SU-DHL-6 (cell line): ENCODE measurements around the gene SLC44A5.

Experiments
- H2AFZ ChIP-seq: fragments of 200-600 bp; sonication (generic); 2 replicates; pipeline ENCODE4 v1.6.1; 2014; ENCODE audit warnings: low read depth, mild to moderate bottlenecking, moderate library complexity, mixed read lengths, antibody characterized with exemption, low read length; ENCODE audit not compliant: severe bottlenecking
- H3F3A ChIP-seq: fragments of 200-600 bp; shearing (Covaris generic); 2 replicates; pipeline ENCODE4 v1.6.0; 2016; ENCODE audit warnings: antibody characterized with exemption, mild to moderate bottlenecking; ENCODE audit not compliant: insufficient read depth
- H3K27ac ChIP-seq: fragments of 200-600 bp; sonication (generic); 2 replicates; pipeline ENCODE4 v1.5.1; 2016; ENCODE audit warnings: low read depth, mild to moderate bottlenecking, low read length, moderate library complexity, mixed read lengths
- H3K27me3 ChIP-seq: fragments of 200-600 bp; sonication (generic), shearing (Covaris generic); 2 replicates; pipeline ENCODE4 v1.6.0; 2014; ENCODE audit warnings: mild to moderate bottlenecking, low read length
- H3K36me3 ChIP-seq: fragments of 200-600 bp; sonication (generic); 2 replicates; pipeline ENCODE4 v1.6.1; 2014; ENCODE audit warnings: mild to moderate bottlenecking, low read length, mixed read lengths
- H3K4me2 ChIP-seq: fragments of 300-600, 200-600 bp; shearing (Covaris generic), sonication (generic); 2 replicates; pipeline ENCODE4 v1.6.0; 2014; ENCODE audit warnings: low read length, low read depth, mild to moderate bottlenecking; ENCODE audit not compliant: poor library complexity, severe bottlenecking
- H3K4me3 ChIP-seq: fragments of 200-600 bp; sonication (generic); 2 replicates; pipeline ENCODE4 v1.5.1; 2014; ENCODE audit warnings: antibody characterized with exemption, low read length, mild to moderate bottlenecking, mixed read lengths; ENCODE audit not compliant: insufficient read depth, poor library complexity, severe bottlenecking
- H3K79me2 ChIP-seq: fragments of 200-600 bp; sonication (generic); 2 replicates; pipeline ENCODE4 v1.6.1; 2014; ENCODE audit warnings: mild to moderate bottlenecking, low read length, moderate library complexity; ENCODE audit not compliant: insufficient read depth
- H3K9ac ChIP-seq: fragments of 200-600 bp; sonication (generic); 2 replicates; pipeline ENCODE4 v1.7.0; 2014; ENCODE audit warnings: mild to moderate bottlenecking, low read length
- H3K9me2 ChIP-seq: fragments of 200-600 bp; sonication (generic); replicated peaks from 2 replicates; pipeline ENCODE4 v1.6.1; 2014; ENCODE audit warnings: low read length; ENCODE audit not compliant: insufficient read depth
- H3K9me3 ChIP-seq: fragments of 200-600 bp; sonication (generic); 2 replicates; pipeline ENCODE4 v1.6.1; 2014; ENCODE audit warnings: low read length, mixed read lengths; ENCODE audit not compliant: insufficient read depth
- H4K20me1 ChIP-seq: fragments of 200-600 bp; sonication (generic); 2 replicates; pipeline ENCODE4 v1.6.1; 2014; ENCODE audit warnings: low read depth, mild to moderate bottlenecking, antibody characterized with exemption, low read length, moderate library complexity, mixed read lengths
- EZH2phosphoT487 ChIP-seq: fragments of 200-600 bp; sonication (generic), shearing (Covaris generic); conservative IDR thresholded peaks from 2 replicates; pipeline ENCODE4 v1.6.1; 2018; ENCODE audit warnings: mild to moderate bottlenecking, antibody characterized with exemption, low read length, moderate library complexity, mixed read lengths
- TF ChIP-seq, protein P1 (sequence below): fragments of 200-600 bp; sonication (generic); IDR thresholded peaks from one replicate; pipeline ENCODE4 v1.5.1; 2017; ENCODE audit warnings: antibody characterized with exemption, mild to moderate bottlenecking, low read length, moderate library complexity; ENCODE audit not compliant: insufficient read depth, poor library complexity, severe bottlenecking

The SLC44A5 gene

GRCh38 chr1:75533085-75533484, 77.8 kb downstream of the SLC44A5 start:
- no peak for TF ChIP-seq EZH2phosphoT487
- TF ChIP-seq, protein P1, sequence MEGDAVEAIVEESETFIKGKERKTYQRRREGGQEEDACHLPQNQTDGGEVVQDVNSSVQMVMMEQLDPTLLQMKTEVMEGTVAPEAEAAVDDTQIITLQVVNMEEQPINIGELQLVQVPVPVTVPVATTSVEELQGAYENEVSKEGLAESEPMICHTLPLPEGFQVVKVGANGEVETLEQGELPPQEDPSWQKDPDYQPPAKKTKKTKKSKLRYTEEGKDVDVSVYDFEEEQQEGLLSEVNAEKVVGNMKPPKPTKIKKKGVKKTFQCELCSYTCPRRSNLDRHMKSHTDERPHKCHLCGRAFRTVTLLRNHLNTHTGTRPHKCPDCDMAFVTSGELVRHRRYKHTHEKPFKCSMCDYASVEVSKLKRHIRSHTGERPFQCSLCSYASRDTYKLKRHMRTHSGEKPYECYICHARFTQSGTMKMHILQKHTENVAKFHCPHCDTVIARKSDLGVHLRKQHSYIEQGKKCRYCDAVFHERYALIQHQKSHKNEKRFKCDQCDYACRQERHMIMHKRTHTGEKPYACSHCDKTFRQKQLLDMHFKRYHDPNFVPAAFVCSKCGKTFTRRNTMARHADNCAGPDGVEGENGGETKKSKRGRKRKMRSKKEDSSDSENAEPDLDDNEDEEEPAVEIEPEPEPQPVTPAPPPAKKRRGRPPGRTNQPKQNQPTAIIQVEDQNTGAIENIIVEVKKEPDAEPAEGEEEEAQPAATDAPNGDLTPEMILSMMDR, result no peak
- no peaks in the 10 kb centered on the region for H3K9me3 ChIP-seq
- H3F3A ChIP-seq, result no peaks in the 10 kb centered on the region
- no peak overlapping the region for H3K4me2 ChIP-seq
- no peaks in the 10 kb centered on the region for H4K20me1 ChIP-seq
- no peak overlapping the region for H3K9ac ChIP-seq
- no peak overlapping the region for H2AFZ ChIP-seq
- H3K36me3 ChIP-seq, result no peaks in the 10 kb centered on the region
- no peak overlapping the region for H3K27ac ChIP-seq
- H3K4me3 ChIP-seq, result no peak overlapping the region
- no peaks in the 10 kb centered on the region for H3K27me3 ChIP-seq
- no peaks in the 10 kb centered on the region for H3K79me2 ChIP-seq
- H3K9me2 ChIP-seq, result no peaks in the 10 kb centered on the region

- no peaks in the 10 kb centered on the region for H3F3A ChIP-seq
- H3K27ac ChIP-seq, result no peak overlapping the region
- H2AFZ ChIP-seq, result no peak overlapping the region
- H3K4me3 ChIP-seq, result no peak overlapping the region
- H3K27me3 ChIP-seq, result no peaks in the 10 kb centered on the region
- no peaks in the 10 kb centered on the region for H3K9me2 ChIP-seq
- TF ChIP-seq EZH2phosphoT487, result no peak
- TF ChIP-seq, protein P1, result no peak
- no peaks in the 10 kb centered on the region for H4K20me1 ChIP-seq
- H3K9me3 ChIP-seq, result no peaks in the 10 kb centered on the region
- no peaks in the 10 kb centered on the region for H3K79me2 ChIP-seq
- H3K9ac ChIP-seq, result no peak overlapping the region
- H3K4me2 ChIP-seq, result no peak overlapping the region
- no peaks in the 10 kb centered on the region for H3K36me3 ChIP-seq
Observed at GRCh38 chr1:75531570-75531969, 79.3 kb downstream of the SLC44A5 start.

- Histone ChIP-seq H3K27me3 (no peaks in the 10 kb centered on the region), H3K36me3 (no peaks in the 10 kb centered on the region), H3K9me3 (no peaks in the 10 kb centered on the region), H3K27ac (no peak overlapping the region), H3K9ac (no peak overlapping the region), H3K9me2 (no peaks in the 10 kb centered on the region), H3K79me2 (no peaks in the 10 kb centered on the region), H2AFZ (no peak overlapping the region), H3F3A (no peaks in the 10 kb centered on the region), H3K4me2 (no peak overlapping the region), H3K4me3 (no peak overlapping the region), H4K20me1 (no peaks in the 10 kb centered on the region)
- TF ChIP-seq, protein P1, result no peak
- TF ChIP-seq EZH2phosphoT487, result no peak
Observed at GRCh38 chr1:75529488-75529887, 81.4 kb downstream of the SLC44A5 start.

GRCh38 chr1:75528001-75528400, 82.9 kb downstream of the SLC44A5 start:
- Histone ChIP-seq H3K27ac (no peak overlapping the region), H4K20me1 (no peaks in the 10 kb centered on the region), H3K4me3 (no peak overlapping the region), H3K9ac (no peak overlapping the region), H3K36me3 (no peaks in the 10 kb centered on the region), H3K79me2 (no peaks in the 10 kb centered on the region), H2AFZ (no peak overlapping the region), H3F3A (no peaks in the 10 kb centered on the region), H3K9me3 (no peaks in the 10 kb centered on the region), H3K9me2 (no peaks in the 10 kb centered on the region), H3K27me3 (no peaks in the 10 kb centered on the region), H3K4me2 (no peak overlapping the region)
- TF ChIP-seq, protein P1, result no peak
- no peak for TF ChIP-seq EZH2phosphoT487
